Fibroblast of skin of back (primary cell): Measurements from ENCODE around the gene RRBP1.
A peak's percentile ranks its signal among the peaks of the same experiment; 100 is the strongest.
"Not testable (repeated sequence)": the region's sequence is repeated elsewhere in the genome, so short reads cannot be mapped to it uniquely, and the experiment has no call there.

Source experiments
- DNase-seq: peaks from one replicate; pipeline ENCODE4 v3.0.0-alpha.2; 2013

Gene RRBP1

DNA sequence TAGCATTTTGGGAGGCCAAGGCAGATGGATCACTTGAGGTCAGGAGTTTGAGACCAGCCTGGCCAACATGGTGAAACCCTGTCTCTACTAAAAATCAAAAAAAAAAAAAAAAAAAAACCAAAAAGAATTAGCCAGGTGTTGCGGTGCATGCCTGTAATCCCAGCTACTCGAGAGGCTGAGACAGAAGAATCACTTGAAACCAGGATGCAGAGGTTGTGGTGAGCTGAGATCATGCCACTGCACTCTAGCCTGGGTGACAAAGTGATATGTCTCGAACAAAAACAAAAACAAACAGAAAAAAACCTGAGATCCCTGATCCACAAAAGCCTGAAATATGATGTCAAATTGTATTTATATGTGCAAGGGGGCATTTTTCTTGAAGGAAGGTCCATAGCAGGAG is 25.9 kb upstream of the RRBP1 start:
- not testable (repeated sequence) for DNase-seq

GRCh38 chr20:17706632-17707031 is 24.6 kb upstream of the RRBP1 start:
- DNase-seq, result no peak

GRCh38 chr20:17705916-17706315 is 23.9 kb upstream of the RRBP1 start:
- no peak for DNase-seq

DNA sequence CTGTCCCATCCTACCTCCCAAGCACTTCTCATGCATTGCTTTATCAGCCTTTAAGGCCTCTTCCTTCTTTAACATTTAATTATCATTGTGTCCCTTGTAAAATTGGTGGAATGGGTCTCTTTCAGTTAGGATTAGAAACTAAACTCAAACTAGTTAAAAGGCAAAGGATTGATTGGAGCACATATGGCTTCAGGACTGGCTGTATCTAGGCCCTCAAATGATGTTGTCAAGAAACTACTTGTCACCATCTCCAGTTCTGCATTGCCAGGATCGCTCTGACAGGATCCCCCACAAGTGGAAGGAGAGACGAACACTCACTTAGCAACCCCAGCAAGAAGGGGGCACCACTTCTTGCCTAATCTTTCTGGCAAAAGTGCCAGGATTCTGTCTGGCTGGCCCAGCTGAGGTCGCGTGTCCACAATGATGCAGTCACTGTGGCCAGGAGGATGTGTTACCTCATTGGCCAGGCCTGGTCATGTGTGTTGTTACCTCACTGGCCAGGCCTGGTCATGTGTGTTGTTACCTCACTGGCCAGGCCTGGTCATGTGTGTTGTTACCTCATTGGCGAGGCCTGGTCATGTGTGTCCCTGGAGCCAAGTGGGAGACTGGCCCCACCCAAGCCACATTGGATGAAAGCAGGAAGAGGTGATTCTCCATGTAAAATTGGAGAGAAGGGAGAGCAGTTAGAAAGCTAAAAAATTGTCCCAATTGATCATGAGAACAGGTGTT is 22.7 kb upstream of the RRBP1 start:
- no peak for DNase-seq

GRCh38 chr20:17701826-17702225 is 19.8 kb upstream of the RRBP1 start:
- no peak for DNase-seq

GRCh38 chr20:17700637-17701036 is 18.6 kb upstream of the RRBP1 start:
- DNase-seq, result no peak

- DNase-seq, result no peak
Observed at GRCh38 chr20:17699931-17700351, 17.9 kb upstream of the RRBP1 start, which contains the start of gene BANF2. BANF2 (plus strand) TSS chr20:17699966; CDS start chr20:17725026, 25,060 bp downstream.

DNA sequence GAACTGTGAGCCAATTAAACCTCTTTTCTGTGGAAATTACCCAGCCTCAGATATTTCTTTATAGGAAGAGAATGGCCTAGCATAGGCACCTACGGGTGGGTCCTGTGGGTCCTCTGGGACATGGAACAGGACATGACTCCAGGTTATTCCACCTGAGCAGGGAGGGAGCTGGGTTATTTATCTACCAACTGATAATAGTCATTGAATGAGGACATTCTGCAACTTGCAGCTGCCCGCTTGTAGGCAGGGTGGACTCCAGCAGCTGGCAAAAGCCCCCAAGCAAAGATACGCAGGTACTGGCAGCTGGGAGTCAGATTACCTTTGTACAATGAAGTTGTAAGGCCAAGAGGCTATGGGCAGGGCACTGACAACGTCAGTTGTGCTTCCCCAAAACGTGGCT is 16.3 kb upstream of the RRBP1 start:
- no peak for DNase-seq

DNA sequence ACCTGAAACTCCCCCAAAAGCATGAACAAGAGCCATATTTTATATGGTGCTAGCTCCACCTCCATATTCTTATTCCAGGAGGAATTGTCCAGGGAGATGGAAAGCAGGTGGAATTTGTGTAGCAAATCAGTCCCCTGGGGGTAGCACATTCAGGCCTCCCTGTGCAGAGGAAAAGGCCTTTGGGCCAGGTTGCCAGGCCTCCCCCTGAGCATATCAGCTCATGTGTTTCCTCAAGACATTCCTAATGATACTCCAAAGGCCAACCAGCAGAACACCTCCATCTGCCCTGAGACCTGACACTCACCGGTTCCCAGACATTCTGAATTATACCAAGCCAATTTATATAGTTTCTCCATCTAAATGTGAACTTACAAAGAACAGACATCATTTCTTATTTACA is 15.1 kb upstream of the RRBP1 start:
- DNase-seq, result no peak

- no peak for DNase-seq
Observed at GRCh38 chr20:17696287-17696686, 14.2 kb upstream of the RRBP1 start.

GRCh38 chr20:17694767-17695166 is 12.7 kb upstream of the RRBP1 start:
- no peak for DNase-seq

- DNase-seq, result no peak
Observed at GRCh38 chr20:17693444-17694001, 11.5 kb upstream of the RRBP1 start.

GRCh38 chr20:17691758-17692157 is 9.7 kb upstream of the RRBP1 start:
- DNase-seq, result no peak

- DNase-seq, result no peak
Observed at GRCh38 chr20:17690144-17690543, 8.1 kb upstream of the RRBP1 start.

- no peak for DNase-seq
Observed at GRCh38 chr20:17688965-17689364, 6.9 kb upstream of the RRBP1 start.

GRCh38 chr20:17687800-17688199 is 5.8 kb upstream of the RRBP1 start:
- DNase-seq, result no peak

DNA sequence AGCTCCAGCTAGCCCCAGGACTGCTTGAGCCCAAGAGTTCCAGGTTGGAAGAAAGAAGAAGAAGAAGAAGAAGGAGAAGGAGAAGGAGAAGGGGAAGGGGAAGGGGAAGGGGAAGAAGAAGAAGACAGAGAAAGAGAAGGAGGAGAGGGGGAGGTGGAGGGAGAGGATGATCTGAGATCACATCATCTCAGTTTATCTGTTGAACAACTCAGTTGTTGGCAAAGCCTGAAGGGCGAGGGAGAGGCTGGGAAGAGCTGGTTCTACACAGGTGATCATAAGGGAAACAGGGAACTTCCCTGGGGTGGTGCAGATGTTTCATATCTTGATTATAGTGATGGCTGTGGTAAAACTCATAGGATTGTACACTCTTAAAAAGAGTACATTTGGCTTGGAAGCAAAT is 3.1 kb upstream of the RRBP1 start:
- DNase-seq, result no peak

DNA sequence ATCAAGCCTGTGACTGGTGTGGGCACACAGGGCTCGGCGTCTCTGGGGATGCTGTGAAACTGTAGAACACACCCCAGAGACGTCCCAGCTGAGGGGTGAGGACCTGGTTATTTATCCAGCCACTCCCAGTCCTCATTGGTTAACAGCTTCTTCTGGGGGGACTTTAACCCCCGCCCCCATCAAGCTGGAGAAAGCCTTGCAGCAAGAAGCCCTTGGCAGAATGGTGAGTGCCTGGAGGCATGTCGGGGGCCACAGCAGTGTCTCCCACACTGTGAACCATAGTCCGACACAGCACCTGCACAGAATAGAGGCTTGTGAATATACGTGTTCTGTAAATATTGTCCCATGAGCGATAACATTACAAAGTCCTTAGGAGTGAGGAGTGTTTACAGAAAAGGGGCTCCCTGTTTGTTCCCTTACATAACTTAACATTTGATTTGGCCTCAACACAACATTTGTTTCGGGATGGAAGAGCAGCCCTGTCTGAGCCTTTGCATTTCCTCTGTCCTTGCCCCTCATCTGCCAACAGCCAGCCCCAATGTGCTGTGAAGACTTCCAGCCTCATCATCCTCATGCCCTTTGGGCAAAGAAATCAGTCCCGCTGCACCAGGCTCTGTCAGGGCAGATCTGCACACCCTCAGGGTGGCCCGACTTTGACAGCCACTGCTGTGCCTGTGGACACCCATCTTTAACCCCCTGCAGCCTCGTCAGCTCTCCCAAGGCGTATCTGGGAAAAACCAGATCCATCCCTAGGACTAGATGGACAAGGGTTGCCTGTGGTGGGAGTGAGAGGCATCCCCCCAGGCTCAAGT is 2.2 kb upstream of the RRBP1 start:
- DNase-seq, result no peak

DNA sequence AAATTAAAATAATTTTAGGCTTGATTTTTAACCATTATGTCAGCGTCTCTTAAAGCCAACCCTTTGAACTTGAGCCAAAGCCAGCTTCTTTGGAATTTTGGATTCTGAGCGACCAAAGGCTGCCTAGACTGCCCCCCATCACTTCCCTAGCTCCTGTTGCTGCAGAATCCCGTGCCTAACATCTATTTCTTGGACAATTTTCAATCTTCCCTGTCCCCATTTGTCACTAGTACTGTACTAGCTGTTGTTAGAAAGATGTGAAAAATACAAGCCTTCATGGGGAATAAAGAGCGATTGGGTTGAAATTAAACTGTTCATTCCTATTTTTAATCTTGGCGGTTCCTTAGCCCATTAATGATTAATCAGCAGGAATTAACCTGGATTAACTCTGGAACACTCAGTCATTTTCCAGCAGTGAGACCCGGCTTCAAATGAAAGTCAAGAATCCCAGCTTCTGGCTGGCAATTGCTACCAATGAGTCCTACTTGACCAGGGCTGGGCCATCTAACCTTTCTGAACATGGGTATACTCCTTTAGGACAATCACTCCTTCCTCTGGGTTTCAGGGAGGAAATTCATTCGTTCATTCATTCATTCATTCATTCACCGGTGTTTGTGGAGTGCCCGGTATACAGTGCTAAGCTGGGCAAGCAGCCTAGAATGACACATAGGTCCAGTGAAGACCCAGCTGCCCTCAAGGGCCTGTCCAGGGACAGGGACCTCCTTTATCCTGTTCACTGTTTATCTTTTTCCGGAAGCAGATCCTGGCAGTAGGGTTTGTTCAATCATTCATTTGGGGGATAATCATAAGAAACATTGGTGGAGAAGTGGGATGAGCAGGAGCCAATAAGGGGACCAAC is 1.4 kb upstream of the RRBP1 start:
- DNase-seq, result no peak

- no peak for DNase-seq
Observed at GRCh38 chr20:17682889-17683198, 802 bp upstream of the RRBP1 start.

DNA sequence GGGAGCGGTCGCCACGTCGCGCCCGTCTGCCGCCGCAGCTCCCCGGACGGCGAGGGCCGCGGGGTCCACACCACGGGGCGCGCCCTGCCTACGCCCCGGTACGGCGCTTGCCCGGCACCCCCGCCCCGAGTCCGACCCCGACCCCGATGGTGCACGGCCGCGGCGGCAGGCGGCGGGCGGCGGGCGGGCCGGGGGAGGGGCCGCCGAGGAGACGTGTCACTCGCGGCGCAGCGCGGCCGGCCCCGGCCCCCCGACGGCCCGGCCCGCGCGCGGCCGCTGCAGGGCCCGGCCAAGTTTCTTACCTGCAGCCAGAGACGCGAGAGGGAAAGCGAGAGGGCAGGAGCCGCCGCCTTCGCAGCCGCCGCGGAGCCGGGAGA is 328 bp downstream of the RRBP1 start:
- DNase-seq, result no peak

DNA sequence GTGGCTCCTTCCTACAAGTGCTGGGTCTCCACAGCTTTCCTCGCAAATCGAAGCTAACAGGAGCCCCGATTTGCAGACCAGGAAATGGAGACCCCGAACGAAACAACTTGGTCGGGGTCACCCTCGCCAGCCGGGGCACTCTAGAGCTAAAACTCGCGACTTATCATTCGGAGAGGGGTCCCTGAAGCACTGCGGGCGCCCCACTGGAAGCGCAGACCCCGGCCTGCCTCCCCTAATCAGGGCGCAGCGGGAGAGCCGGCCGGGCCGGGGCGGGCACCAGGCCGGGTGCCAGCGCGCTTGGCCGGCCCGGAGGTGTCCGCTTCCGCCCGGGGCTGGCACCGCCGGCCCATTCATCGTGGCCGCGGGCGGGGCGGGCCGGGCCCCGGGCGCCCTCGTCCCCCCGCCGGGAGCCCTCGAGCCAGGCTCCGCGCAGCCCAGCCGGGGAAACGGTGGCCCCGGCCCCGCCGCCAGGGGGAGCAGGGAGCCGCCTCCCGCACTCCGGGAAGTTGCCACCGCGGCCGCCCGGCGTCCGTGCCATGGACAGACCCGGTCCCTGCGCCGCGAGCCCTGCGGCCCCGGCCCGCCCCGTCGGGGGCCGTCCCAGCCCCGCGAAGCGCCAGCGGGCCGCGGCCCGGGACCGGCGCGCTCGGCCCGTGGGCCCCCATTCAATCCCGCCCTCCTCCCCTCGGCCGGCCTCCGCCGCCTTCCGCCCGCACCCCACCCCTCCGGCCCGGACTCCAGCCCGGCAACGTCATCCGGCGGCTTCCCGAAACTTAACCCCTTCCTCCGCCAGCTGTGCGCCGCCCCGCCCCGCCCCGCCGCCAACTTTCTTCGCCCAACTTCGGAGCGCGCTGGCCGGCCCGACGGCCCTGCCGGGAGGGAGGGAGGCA is 961 bp downstream of the RRBP1 start:
- DNase-seq, result peak; percentile 78
